Fibroblast of villous mesenchyme (primary cell): Measurements from ENCODE around the gene POC1A. TPM values are rescaled to one million over a fixed set of nuclear protein-coding genes. Genes with fewer than 3 reads are reported as not detected.

ENCODE experiments used
- DNase-seq: peaks from one replicate; pipeline ENCODE4 v3.0.0-alpha.2; 2010; ENCODE audit warnings: low read depth
- H3K4me3 ChIP-seq: 2 replicates; pipeline ENCODE4 v1.5.1; 2011; ENCODE audit warnings: low read depth, mild to moderate bottlenecking, low read length
- CTCF ChIP-seq: IDR thresholded peaks from 2 replicates; pipeline ENCODE4 v1.5.1; 2012; ENCODE audit warnings: low read depth, mild to moderate bottlenecking, low read length; ENCODE audit not compliant: insufficient read depth
- total RNA-seq: library from RNA; depleted of rRNA; stranded (reverse); fragments of >200 nt; gene quantifications from 2 replicates; pipeline ENCODE4 v1.2.3, GENCODE V29; 2012

Gene POC1A
- total RNA-seq, 1 donor, result 5.6 TPM

GRCh38 chr3:52197842-52198625 is 43.8 kb upstream of the POC1A start, which contains the start of gene ALAS1:
TSS of gene ALAS1 (plus strand) at chr3:52198160. CDS start at chr3:52199242, 1,082 bp downstream.
- H3K4me3 ChIP-seq, result peak within 1 kb of the TSS; percentile 84
- DNase-seq, result peak; percentile 91
- TF ChIP-seq CTCF, result no peak

- TF ChIP-seq CTCF, result no peak
- DNase-seq, result no peak
- H3K4me3 ChIP-seq, result peak overlapping the region; percentile 84
Observed at GRCh38 chr3:52197499-52197841, 43.2 kb upstream of the POC1A start.

GRCh38 chr3:52196977-52197376 is 42.8 kb upstream of the POC1A start:
- no peak for TF ChIP-seq CTCF
- DNase-seq, result no peak
- no peak overlapping the region for H3K4me3 ChIP-seq

- H3K4me3 ChIP-seq, result no peak overlapping the region
- DNase-seq, result peak; percentile 90
- TF ChIP-seq CTCF, result no peak
Observed at GRCh38 chr3:52195823-52196331, 41.7 kb upstream of the POC1A start.

- DNase-seq, result no peak
- no peak overlapping the region for H3K4me3 ChIP-seq
- no peak for TF ChIP-seq CTCF
Observed at GRCh38 chr3:52195291-52195597, 41.0 kb upstream of the POC1A start.

- no peak overlapping the region for H3K4me3 ChIP-seq
- no peak for TF ChIP-seq CTCF
- DNase-seq, result peak; percentile 77
Observed at GRCh38 chr3:52194485-52195290, 40.5 kb upstream of the POC1A start.
